Ammon's horn (tissue), 1 donor: Measurements from ENCODE around the gene FAM174A.
A peak's percentile ranks its signal among the peaks of the same experiment; 100 is the strongest.
"Not testable (repeated sequence)": the region's sequence is repeated elsewhere in the genome, so short reads cannot be mapped to it uniquely, and the experiment has no call there.

Experiments used
- DNase-seq: peaks from one replicate; pipeline ENCODE4 v3.0.0-alpha.2; 2016; ENCODE audit warnings: low spot score

The FAM174A gene

GRCh38 chr5:100576217-100576751 lies 41.1 kb downstream of the FAM174A start:
- no peak for DNase-seq

- no peak for DNase-seq
Measured at GRCh38 chr5:100577506-100577905, 42.3 kb downstream of the FAM174A start.

GRCh38 chr5:100584069-100584468 lies 48.9 kb downstream of the FAM174A start:
- no peak for DNase-seq

- DNase-seq = no peak
Measured at GRCh38 chr5:100584889-100585288, 49.7 kb downstream of the FAM174A start.

GRCh38 chr5:100590867-100591266 lies 55.7 kb downstream of the FAM174A start:
- no peak for DNase-seq

- DNase-seq = peak; percentile 80
Measured at GRCh38 chr5:100595152-100595811, 60.1 kb downstream of the FAM174A start.

GRCh38 chr5:100595812-100596173 lies 60.6 kb downstream of the FAM174A start:
- DNase-seq = peak; percentile 12

- DNase-seq = no peak
Measured at GRCh38 chr5:100598446-100598845, 63.3 kb downstream of the FAM174A start.

GRCh38 chr5:100600298-100600994 lies 65.3 kb downstream of the FAM174A start:
- no peak for DNase-seq

- DNase-seq = no peak
Measured at GRCh38 chr5:100603141-100603540, 68.0 kb downstream of the FAM174A start.

- DNase-seq = not testable (repeated sequence)
Measured at GRCh38 chr5:100604021-100604420, 68.8 kb downstream of the FAM174A start.

GRCh38 chr5:100609594-100609993 lies 74.4 kb downstream of the FAM174A start:
- no peak for DNase-seq

- no peak for DNase-seq
Measured at GRCh38 chr5:100614308-100614707, 79.1 kb downstream of the FAM174A start.

- DNase-seq = no peak
Measured at GRCh38 chr5:100615362-100615761, 80.2 kb downstream of the FAM174A start.

GRCh38 chr5:100616291-100616690 lies 81.1 kb downstream of the FAM174A start:
- DNase-seq = no peak

GRCh38 chr5:100616981-100617380 lies 81.8 kb downstream of the FAM174A start:
- DNase-seq = no peak

- DNase-seq = peak; percentile 21
Measured at GRCh38 chr5:100623719-100624118, 88.5 kb downstream of the FAM174A start.

- no peak for DNase-seq
Measured at GRCh38 chr5:100634937-100635534, 99.9 kb downstream of the FAM174A start.
